Right cardiac atrium (tissue), 5 donors: ENCODE results near the gene GEMIN4. TPM values are rescaled to one million over a fixed set of nuclear protein-coding genes. Genes with fewer than 3 reads are reported as not detected.
A peak's percentile ranks its signal among the peaks of the same experiment; 100 is the strongest.

ENCODE experiments used
- ATAC-seq, 2 donors: fragments of 200-7000 bp; cut with Tn5 transposase; one replicate each; pipeline versions ENCODE4 v1.8.0 to v1.9.1; 2020; ENCODE audit warnings: moderate library complexity in 2 of 2, mild to moderate bottlenecking in 1 of 2
- DNase-seq, 3 donors: peaks; one replicate each; pipeline ENCODE4 v3.0.0-alpha.2; 2020
- H3K27ac ChIP-seq: one replicate; pipeline ENCODE4 v1.5.1; 2013; ENCODE audit warnings: mild to moderate bottlenecking, low read length, control low read depth, moderate library complexity
- H3K27me3 ChIP-seq: one replicate; pipeline ENCODE4 v1.6.1; 2013; ENCODE audit not compliant: control insufficient read depth, insufficient read depth
- H3K4me1 ChIP-seq: one replicate; pipeline ENCODE4 v1.6.1; 2013; ENCODE audit warnings: low read length; ENCODE audit not compliant: control insufficient read depth, insufficient read depth
- H3K4me3 ChIP-seq: one replicate; pipeline ENCODE4 v1.5.1; 2013; ENCODE audit warnings: low read length, control low read depth
- H3K9me3 ChIP-seq: one replicate; pipeline ENCODE4 v1.6.1; 2013; ENCODE audit warnings: low read length; ENCODE audit not compliant: control insufficient read depth
- WGBS: extraction: QIAGEN DNeasy Blood & Tissue Kit; methylation state at CpG from one replicate; pipeline ENCODE4 v1.1.7; 2013; 5-methylcytosine and 5-hydroxymethylcytosine counted together
- intact Hi-C, 4 donors: fragments of 100-400 bp; cut with DNase I; formaldehyde crosslinking; loops; one replicate each; pipeline versions ENCODE4 v1.11.0 to v1.14.0; 2022 to 2023
- polyA plus RNA-seq: library from polyadenylated mRNA; stranded (reverse); fragments of 200-250 nt; gene quantifications from one replicate; pipeline ENCODE4 v1.2.3, GENCODE V29; 2013
- total RNA-seq, 4 donors: library from RNA; stranded (reverse); fragmentation: NEBNext Ultra II Directional; extraction: Animal tissue kit (Norgen Biotek cat#: 25700); gene quantifications; one replicate each; pipeline ENCODE4 v1.2.1, GENCODE V29; 2021
- donor health status: healthy with polysubstance abuse.
- donor health status: DM: no; HTN: yes; CAD: no.
- donor health status: DM: no; HTN: no; CAD: no.
- donor health status: DM: no; HTN: yes; CAD: no; lungs with severe emphysema.
- donor health status: DM: yes; HTN: yes; CAD: no.

The GEMIN4 gene
- total and polyA plus RNA-seq, 5 donors: 5.6 to 15.7 (median 14.9) TPM

DNA sequence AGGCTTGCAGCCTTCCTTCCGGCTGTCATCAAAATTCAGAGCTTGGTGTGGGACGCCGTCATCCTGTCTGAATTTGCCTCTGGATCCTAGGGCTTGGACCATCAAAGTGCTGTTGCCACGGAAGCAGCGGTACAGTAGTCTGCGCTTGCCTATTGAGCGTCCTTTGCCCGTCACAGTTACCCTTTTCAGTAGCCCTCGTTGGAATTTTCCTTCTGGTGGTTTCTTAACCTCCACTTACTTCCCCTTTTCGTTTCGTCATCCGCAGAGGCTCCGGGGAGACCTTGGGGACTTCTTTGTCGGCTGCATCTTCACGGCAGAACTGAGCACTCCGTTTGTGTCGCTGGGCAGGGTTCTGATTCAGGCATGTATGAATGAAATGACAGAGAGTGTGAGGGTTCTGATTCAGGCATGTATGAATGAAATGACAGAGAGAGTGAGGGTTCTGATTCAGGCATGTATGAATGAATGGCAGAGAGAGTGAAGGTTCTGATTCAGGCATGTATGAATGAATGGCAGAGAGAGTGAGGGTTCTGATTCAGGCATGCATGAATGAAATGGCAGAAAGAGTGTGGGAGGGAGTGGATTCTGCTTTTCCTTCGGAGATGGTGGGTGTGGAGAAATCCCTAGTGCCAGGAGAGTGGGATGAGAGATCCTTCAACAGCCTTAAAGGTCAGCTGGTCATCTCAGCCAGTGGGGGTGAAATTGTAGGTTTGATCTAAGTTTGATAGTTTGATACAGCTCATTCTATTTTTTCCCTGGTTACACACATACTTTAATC lies 11.6 kb downstream of the GEMIN4 start:
- Histone ChIP-seq H3K4me1 (no peaks in the 10 kb centered on the region), H3K27ac (no peak overlapping the region), H3K27me3 (no peaks in the 10 kb centered on the region), H3K9me3 (no peaks in the 10 kb centered on the region), H3K4me3 (no peak overlapping the region)
- 76% methylated on average over 18 of the region's 18 CpGs for WGBS
- no peak for DNase-seq
- intact Hi-C loops: no loop called here
- no peak for ATAC-seq

DNA sequence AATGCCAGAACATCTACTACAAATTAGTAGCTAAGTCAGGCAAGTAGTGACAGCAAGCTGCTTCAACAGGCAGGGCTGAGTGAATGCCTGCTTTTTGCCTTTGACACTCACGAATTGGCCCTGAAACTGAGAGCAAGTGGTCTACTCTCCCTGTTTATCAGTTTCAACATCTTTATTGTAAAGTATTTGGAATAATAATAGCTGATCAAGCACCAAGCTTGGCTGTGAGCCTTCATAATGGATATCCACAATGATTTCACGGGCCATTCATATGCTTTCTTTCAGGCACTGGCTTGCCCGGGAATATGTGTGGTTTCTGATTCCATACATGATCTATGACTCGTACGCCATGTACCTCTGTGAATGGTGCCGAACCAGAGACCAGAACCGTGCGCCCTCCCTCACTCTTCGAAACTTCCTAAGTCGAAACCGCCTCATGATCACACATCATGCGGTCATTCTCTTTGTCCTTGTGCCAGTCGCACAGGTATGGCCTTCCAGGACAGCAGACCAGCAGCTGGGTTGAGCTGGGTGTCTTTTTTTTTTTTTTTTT lies 14.4 kb downstream of the GEMIN4 start:
- Histone ChIP-seq H3K27me3 (no peaks in the 10 kb centered on the region), H3K4me3 (no peak overlapping the region), H3K9me3 (no peaks in the 10 kb centered on the region), H3K27ac (no peak overlapping the region), H3K4me1 (no peaks in the 10 kb centered on the region)
- DNase-seq: no peak
- intact Hi-C loops: no loop called here
- 92% methylated on average over 13 of the region's 13 CpGs for WGBS
- no peak for ATAC-seq

DNA sequence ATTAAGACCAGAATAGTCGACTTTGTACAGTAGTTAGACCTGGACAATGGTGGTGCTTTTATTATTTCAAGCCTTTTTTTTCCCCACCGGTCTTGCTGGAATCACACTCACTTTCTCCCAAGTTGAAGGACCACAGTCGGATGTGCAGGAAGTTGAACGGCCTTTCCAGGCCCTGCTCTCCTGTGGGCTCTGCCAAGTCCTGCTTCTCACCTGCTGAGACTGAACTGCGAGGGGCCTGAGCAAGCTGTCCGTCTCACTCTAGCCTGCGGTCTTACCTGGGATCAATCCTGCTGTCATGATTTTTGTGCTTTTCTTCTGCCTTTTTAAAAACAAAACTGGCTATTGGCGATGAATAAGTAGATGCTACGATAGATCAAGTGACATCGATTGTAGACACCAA lies 18.3 kb downstream of the GEMIN4 start:
- ATAC-seq: no peak
- no peak for DNase-seq
- Histone ChIP-seq H3K9me3 (no peaks in the 10 kb centered on the region), H3K4me1 (no peaks in the 10 kb centered on the region), H3K27ac (no peak overlapping the region), H3K4me3 (no peak overlapping the region), H3K27me3 (no peaks in the 10 kb centered on the region)
- WGBS: 71% methylated on average over 10 of the region's 10 CpGs
- intact Hi-C loops: no loop called here

DNA sequence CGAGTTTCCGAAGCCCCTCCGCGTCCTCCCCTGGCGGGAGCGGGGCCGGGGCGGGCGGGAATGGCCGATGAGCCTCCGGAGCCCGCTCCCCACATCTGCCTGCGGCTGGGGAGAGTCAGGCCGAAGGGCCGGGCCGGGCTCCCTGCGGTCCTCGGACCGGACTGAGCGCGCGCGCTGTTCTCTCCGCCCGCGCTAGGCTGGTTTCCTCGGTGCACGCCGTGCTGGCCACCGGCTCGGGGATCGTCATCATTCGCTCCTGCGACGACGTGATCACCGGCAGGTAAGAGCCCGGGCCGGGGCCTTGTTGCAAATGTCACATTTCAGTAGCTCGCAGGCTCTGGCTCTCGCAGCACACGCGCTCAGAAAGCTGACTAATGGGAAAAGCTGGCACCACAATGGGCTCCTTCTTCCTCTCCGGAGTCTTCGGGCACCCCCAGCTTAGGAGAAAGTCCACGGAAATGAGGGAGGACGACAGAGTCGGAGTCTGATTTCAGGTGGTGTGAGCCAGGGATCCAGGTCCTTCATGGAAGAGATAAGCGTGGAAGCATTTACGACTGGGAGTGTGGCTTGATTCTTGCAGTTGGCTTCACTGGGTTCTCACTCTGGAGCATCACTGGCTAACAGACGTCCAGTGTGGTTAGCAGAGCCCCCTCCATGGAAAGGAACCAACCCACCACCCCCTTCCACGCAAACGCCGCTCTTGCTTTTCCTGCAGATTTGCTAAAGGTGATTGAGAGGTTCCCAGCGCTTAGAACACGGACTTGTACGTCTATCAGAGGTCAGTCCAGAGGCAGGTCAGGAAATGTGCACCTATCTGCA lies 19.0 kb downstream of the GEMIN4 start:
- H3K27me3 ChIP-seq: no peaks in the 10 kb centered on the region
- DNase-seq: peak in 2 of 3 donors; percentile 44 to 61
- no peaks in the 10 kb centered on the region for H3K4me1 ChIP-seq
- intact Hi-C loops: no loop called here
- WGBS: 6% methylated on average over 57 of the region's 57 CpGs
- H3K27ac ChIP-seq: no peak overlapping the region
- peak overlapping the region; percentile 69 for H3K4me3 ChIP-seq
- peak; percentile 59 to 72 for ATAC-seq
- H3K9me3 ChIP-seq: no peaks in the 10 kb centered on the region

DNA sequence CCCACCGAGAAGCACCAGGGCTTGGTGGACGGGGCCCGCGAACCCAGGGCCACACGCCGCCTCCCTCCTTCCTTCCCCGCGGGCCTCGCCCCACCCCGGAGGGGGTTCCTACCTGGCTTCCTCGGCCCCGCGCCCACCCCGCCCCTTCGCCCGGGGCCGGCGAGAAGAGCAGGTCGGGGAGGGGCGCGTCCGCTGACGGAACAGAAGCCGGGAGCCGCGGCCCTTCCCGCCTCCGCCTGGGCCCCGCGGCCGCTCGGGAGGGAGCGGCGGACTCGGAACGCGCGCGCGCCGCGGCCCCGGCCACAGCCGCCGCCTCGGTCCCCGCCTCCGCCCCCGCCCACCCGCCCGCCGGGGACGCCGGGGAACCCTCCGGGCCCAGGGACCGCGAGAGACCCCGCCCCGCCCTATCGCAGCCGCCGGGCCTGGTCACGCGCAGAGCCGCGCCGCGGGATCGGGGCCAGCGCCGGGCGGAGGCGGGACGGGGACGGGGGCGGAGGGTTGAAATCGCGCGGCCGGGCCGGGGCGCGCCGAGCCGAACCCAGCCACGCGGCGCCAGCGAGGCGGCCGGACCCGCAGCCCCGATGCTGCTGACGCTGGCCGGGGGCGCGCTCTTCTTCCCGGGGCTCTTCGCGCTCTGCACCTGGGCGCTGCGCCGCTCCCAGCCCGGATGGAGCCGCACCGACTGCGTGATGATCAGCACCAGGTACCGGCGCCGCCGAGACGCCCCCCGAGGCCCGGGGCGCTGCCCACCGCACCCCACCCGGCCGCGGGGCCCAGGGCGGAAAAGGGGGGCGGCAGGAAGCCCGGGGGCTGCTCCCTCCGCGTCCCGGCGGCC lies 19.8 kb downstream of the GEMIN4 start, which contains the start of gene TLCD3A:
TSS of gene TLCD3A (plus strand) at position 530 of the 835 bp plus-strand sequence. CDS start at position 582, 52 bp downstream.
- under 1% methylated on average over 126 of the region's 126 CpGs for WGBS
- Histone ChIP-seq H3K27ac (peak within 1 kb of the TSS; percentile 7), H3K9me3 (no peaks in the 10 kb centered on the region), H3K4me3 (peak within 1 kb of the TSS; percentile 69), H3K27me3 (no peaks in the 10 kb centered on the region), H3K4me1 (no peaks in the 10 kb centered on the region)
- peak; percentile 84 to 91 for ATAC-seq
- intact Hi-C loops: no loop called here
- peak; percentile 81 to 94 (median 92) for DNase-seq

DNA sequence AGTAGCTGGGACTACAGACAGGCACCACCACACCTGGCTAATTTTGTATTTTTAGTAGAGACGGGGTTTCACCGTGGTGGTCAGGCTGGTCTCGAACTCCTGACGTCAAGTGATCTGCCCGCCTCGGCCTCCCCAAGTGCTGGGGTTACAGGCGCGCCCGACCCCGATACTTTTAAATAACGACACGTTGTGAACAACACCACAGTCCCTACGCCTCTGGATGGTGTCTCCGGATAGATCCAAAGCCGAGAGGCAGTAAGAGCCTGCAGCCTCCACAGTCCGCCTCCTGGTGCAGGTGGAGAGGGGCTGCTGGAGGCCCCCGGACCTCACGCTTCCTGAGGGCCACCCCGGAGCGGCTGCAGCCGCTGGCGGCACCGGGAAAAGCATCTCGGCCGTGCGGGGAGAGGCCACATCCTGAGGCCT lies 20.4 kb downstream of the GEMIN4 start:
- Histone ChIP-seq H3K27me3 (no peaks in the 10 kb centered on the region), H3K27ac (no peak overlapping the region), H3K4me3 (peak overlapping the region; percentile 69), H3K9me3 (no peaks in the 10 kb centered on the region), H3K4me1 (no peaks in the 10 kb centered on the region)
- DNase-seq (no peak), ATAC-seq (peak in 1 of 2 donors; percentile 30)
- intact Hi-C loops: no loop called here
- WGBS: 10% methylated on average over 26 of the region's 26 CpGs

DNA sequence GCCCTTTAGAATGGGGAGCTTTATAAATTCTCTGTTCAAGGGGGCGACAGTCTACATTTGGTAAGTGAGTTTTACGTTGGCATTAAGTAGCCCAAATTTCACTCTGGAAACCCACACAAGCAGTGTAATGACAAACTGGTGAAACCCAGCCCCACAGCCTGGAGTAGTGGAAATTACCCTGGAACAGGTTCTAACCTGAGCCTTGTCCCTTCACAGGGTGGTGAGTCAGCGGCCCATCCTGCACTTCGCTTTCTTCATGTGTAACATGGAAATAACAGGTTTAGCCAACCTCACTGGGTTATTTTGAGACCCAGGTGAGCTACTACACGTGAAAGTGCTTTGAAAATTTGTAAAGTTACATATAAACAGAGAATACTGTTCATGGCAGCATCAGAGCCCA lies 23.2 kb downstream of the GEMIN4 start:
- Histone ChIP-seq H3K4me1 (no peaks in the 10 kb centered on the region), H3K4me3 (no peak overlapping the region), H3K9me3 (no peaks in the 10 kb centered on the region), H3K27me3 (no peaks in the 10 kb centered on the region), H3K27ac (no peak overlapping the region)
- ATAC-seq (no peak), DNase-seq (no peak)
- intact Hi-C loops: no loop called here
- WGBS: 84% methylated on average over 5 of the region's 5 CpGs

DNA sequence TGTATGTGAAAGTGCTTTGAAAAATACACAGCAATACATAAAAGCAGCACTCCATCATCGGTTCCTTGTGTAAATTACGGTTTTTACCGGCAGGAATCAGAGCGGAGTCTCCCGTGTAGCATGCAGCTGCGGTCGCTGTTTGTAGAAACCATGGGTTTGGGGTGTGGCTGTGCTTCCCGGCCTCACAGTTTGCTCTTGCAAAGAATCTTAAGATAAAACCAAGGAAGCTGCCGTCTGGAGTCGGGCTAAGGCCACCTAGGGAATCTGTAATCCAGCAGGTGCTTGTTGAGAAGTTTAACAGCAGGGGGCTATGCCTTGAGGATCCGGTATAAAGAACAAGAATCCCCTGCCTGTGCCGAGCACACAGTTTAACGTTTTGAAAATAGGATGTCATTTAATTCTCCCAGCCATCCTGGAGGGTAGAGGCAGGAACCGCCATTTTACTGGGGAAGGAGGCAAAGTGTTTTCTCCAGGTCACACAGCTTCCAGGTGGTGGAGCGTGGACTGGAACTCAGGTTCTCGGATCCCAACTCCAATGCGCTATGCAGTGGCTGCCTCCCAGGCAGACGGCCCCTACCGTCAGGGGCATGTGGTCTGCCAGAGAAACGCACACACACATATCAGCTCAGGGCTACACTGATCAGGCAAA lies 25.7 kb downstream of the GEMIN4 start:
- intact Hi-C loops: no loop called here
- WGBS: 63% methylated on average over 20 of the region's 20 CpGs
- H3K4me1 ChIP-seq: no peaks in the 10 kb centered on the region

DNA sequence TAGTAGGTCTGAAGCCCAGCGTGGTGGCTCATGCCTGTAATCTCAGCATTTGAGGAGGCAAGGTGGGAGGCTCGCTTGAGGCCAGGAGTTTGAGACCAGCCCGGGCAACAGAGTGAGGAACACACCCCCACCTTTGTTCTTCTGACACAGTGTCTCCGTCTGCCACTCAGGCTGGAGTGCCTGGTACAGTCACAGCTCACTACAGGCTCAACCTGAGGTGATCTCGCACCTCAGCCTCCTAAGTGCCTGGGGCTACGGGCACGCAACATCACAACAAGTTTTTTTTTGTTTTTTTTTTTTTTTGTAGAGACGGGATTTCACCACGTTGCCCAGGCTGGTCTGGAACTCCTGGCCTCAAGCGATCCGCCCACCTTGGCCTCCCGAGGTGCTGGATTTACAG lies 26.3 kb downstream of the GEMIN4 start:
- Histone ChIP-seq H3K9me3 (no peaks in the 10 kb centered on the region), H3K4me3 (no peak overlapping the region), H3K27me3 (no peaks in the 10 kb centered on the region), H3K4me1 (no peaks in the 10 kb centered on the region), H3K27ac (no peak overlapping the region)
- no peak for DNase-seq
- 84% methylated on average over 12 of the region's 12 CpGs for WGBS
- no peak for ATAC-seq
- intact Hi-C loops: no loop called here

More for the DNA sequence above, 25.7 kb downstream of the GEMIN4 start:
- Histone ChIP-seq H3K27me3 (no peaks in the 10 kb centered on the region), H3K4me3 (no peak overlapping the region), H3K9me3 (no peaks in the 10 kb centered on the region), H3K27ac (no peak overlapping the region)
- DNase-seq (no peak), ATAC-seq (no peak)

DNA sequence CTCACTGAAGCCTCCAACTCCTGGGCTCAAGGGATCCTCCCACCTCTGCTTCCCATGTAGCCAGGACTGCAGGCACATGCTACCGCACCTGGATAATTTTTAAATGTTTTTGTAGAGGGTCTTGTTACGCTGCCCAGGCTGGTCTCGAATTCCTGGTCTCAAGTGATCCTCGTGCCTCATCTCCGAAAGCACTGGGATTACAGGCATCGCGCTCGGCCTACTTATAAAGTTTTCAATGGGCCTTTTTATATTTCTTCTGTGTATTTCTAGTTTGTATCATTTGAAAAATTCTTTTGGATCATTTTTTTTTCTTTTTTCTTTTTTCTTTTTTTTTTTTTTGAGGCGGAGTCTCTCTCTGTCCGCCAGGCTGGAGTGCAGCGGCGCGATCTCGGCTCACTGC lies 27.0 kb downstream of the GEMIN4 start:
- DNase-seq (no peak), ATAC-seq (no peak)
- H3K27ac ChIP-seq: no peak overlapping the region
- no peaks in the 10 kb centered on the region for H3K4me1 ChIP-seq
- intact Hi-C loops: no loop called here
- H3K4me3 ChIP-seq: no peak overlapping the region
- H3K27me3 ChIP-seq: no peaks in the 10 kb centered on the region
- WGBS: 97% methylated on average over 14 of the region's 14 CpGs
- no peaks in the 10 kb centered on the region for H3K9me3 ChIP-seq
